Calu3 (cell line): Measurements from ENCODE around the gene HTR7. TPM values are rescaled to one million over a fixed set of nuclear protein-coding genes. Genes with fewer than 3 reads are reported as not detected.

ENCODE experiments used
- BruUV-seq: library from RNA; stranded (reverse); fragments of 400-500 nt; replicated peaks from 2 replicates; lab custom pipeline; 2021; lab: Mats Ljungman, UMichigan
- CTCF ChIA-PET: fragments of 300-600 bp; sonication (Branson Sonifier 250); formaldehyde crosslinking; loops from one replicate; lab custom pipeline; 2022; ENCODE audit warnings: antibody characterized with exemption; lab: Charles Lee
- DNase-seq: peaks from one replicate; pipeline ENCODE4 v3.0.0; 2022
- H3K27ac Mint-ChIP-seq: one replicate; pipeline ENCODE4 v1.8.0; 2022; ENCODE audit warnings: mixed read lengths; ENCODE audit not compliant: unreplicated experiment
- H3K27me3 Mint-ChIP-seq: one replicate; pipeline ENCODE4 v1.8.0; 2022; ENCODE audit warnings: mixed read lengths; ENCODE audit not compliant: unreplicated experiment
- H3K36me3 Mint-ChIP-seq: one replicate; pipeline ENCODE4 v1.8.0; 2022; ENCODE audit warnings: mild to moderate bottlenecking, moderate library complexity, mixed read lengths; ENCODE audit not compliant: insufficient read depth, unreplicated experiment
- H3K4me1 Mint-ChIP-seq: one replicate; pipeline ENCODE4 v1.8.0; 2022; ENCODE audit warnings: mild to moderate bottlenecking, low read depth, mixed read lengths; ENCODE audit not compliant: unreplicated experiment
- H3K4me3 Mint-ChIP-seq: one replicate; pipeline ENCODE4 v1.8.0; 2022; ENCODE audit warnings: mild to moderate bottlenecking, low read depth, moderate library complexity, mixed read lengths; ENCODE audit not compliant: unreplicated experiment
- H3K9me3 Mint-ChIP-seq: one replicate; pipeline ENCODE4 v1.8.0; 2022; ENCODE audit warnings: low read depth, mixed read lengths; ENCODE audit not compliant: unreplicated experiment
- CTCF ChIP-seq: fragments of 200-600 bp; IDR thresholded peaks from one replicate; pipeline ENCODE4 v1.8.0; 2022; ENCODE audit warnings: antibody characterized with exemption; ENCODE audit not compliant: unreplicated experiment
- intact Hi-C: fragments of 100-400 bp; cut with micrococcal nuclease; formaldehyde crosslinking; loops from one replicate; pipeline ENCODE4 v1.10.0; 2022; ENCODE audit not compliant: unreplicated experiment
- total RNA-seq: library from RNA; stranded (reverse); gene quantifications from 2 replicates; pipeline ENCODE4 v1.2.3, GENCODE V29; 2022

The HTR7 gene
- total RNA-seq, 1 experiment from 2014 or later, result 0.12 TPM

GRCh38 chr10:90787393-90788198 lies 70.2 kb downstream of the HTR7 start:
- H3K4me1 Mint-ChIP-seq, result no peaks in the 10 kb centered on the region
- BruUV-seq, result no TSS peak
- TF ChIP-seq CTCF, result peak; percentile 43
- CTCF ChIA-PET, result no interaction called here
- H3K27me3 Mint-ChIP-seq, result peaks cover 78% of the 10 kb centered on the region
- no peaks in the 10 kb centered on the region for H3K9me3 Mint-ChIP-seq
- H3K36me3 Mint-ChIP-seq, result no peaks in the 10 kb centered on the region
- intact Hi-C loops, result loop anchor here (1.0 to 5.0 kb wide), 3 partner anchors 36 to 994 kb away; no protein-coding TSS in a partner anchor
- peak; percentile 53 for DNase-seq
- H3K4me3 Mint-ChIP-seq, result no peak overlapping the region
- no peak overlapping the region for H3K27ac Mint-ChIP-seq

GRCh38 chr10:90785782-90786181 lies 72.1 kb downstream of the HTR7 start:
- Mint-ChIP-seq H3K36me3 (no peaks in the 10 kb centered on the region), H3K27me3 (peaks cover 65% of the 10 kb centered on the region), H3K9me3 (no peaks in the 10 kb centered on the region), H3K4me3 (no peak overlapping the region), H3K4me1 (no peaks in the 10 kb centered on the region), H3K27ac (no peak overlapping the region)
- BruUV-seq, result no TSS peak
- no peak for DNase-seq
- TF ChIP-seq CTCF, result no peak
- CTCF ChIA-PET, result no interaction called here
- intact Hi-C loops, result loop anchor here (5.0 kb wide), 1 partner anchor 638 kb away; no protein-coding TSS in a partner anchor

DNA sequence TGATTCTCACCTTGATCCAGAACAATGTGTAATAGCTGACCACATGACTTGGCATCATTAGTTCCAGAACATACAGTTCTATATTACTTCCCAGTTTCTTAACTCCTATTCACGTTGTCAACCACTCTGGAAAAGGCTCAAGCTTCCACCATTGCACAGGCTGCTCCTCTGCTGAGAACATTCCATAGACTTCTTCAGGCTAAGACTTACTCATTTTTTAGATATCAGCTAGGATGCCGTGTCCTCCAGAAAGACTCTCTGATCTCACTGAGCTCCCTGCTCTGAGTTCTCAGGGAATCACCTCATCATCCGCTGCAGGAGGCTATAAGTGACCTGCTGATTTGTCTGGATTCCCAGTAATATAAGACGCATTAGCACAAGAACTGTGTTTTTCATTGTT lies 73.1 kb downstream of the HTR7 start:
- H3K9me3 Mint-ChIP-seq, result no peaks in the 10 kb centered on the region
- CTCF ChIA-PET, result no interaction called here
- intact Hi-C loops, result loop anchor here (5.0 kb wide), 1 partner anchor 637 kb away; no protein-coding TSS in a partner anchor
- no peak overlapping the region for H3K27ac Mint-ChIP-seq
- no peak overlapping the region for H3K4me3 Mint-ChIP-seq
- no TSS peak for BruUV-seq
- no peak for DNase-seq
- H3K4me1 Mint-ChIP-seq, result no peaks in the 10 kb centered on the region
- no peak for TF ChIP-seq CTCF
- no peaks in the 10 kb centered on the region for H3K36me3 Mint-ChIP-seq
- peaks cover 60% of the 10 kb centered on the region for H3K27me3 Mint-ChIP-seq

GRCh38 chr10:90780488-90780887 lies 77.4 kb downstream of the HTR7 start:
- Mint-ChIP-seq H3K27ac (no peak overlapping the region), H3K4me3 (no peak overlapping the region), H3K36me3 (no peaks in the 10 kb centered on the region), H3K9me3 (no peaks in the 10 kb centered on the region), H3K27me3 (peaks cover 46% of the 10 kb centered on the region), H3K4me1 (no peaks in the 10 kb centered on the region)
- TF ChIP-seq CTCF, result no peak
- CTCF ChIA-PET, result no interaction called here
- no TSS peak for BruUV-seq
- no peak for DNase-seq
- intact Hi-C loops, result no loop called here
